ENCODE measurements around the gene RASGRP1.

Gene RASGRP1

GRCh38 chr15:38536201-38536676 is 28.4 kb downstream of the RASGRP1 start:
- no peak for DNase-seq (ENCODE audit: low read depth in 2 of 2)

GRCh38 chr15:38535491-38536200 is 29.0 kb downstream of the RASGRP1 start:
- DNase-seq (ENCODE audit: low read depth in 2 of 2): no peak

- DNase-seq (ENCODE audit: low read depth in 2 of 2): no peak
Observed at GRCh38 chr15:38534691-38535090, 29.9 kb downstream of the RASGRP1 start.

GRCh38 chr15:38533926-38534325 is 30.7 kb downstream of the RASGRP1 start:
- DNase-seq (ENCODE audit: low read depth in 2 of 2): no peak

- DNase-seq (ENCODE audit: low read depth in 2 of 2): no peak
Observed at GRCh38 chr15:38533416-38533915, 31.1 kb downstream of the RASGRP1 start.

GRCh38 chr15:38532728-38533127 is 31.9 kb downstream of the RASGRP1 start:
- DNase-seq (ENCODE audit: low read depth in 2 of 2): no peak

- DNase-seq (ENCODE audit: low read depth in 2 of 2): no peak
Observed at GRCh38 chr15:38531509-38531908, 33.1 kb downstream of the RASGRP1 start.

GRCh38 chr15:38530113-38530512 is 34.5 kb downstream of the RASGRP1 start:
- no peak for DNase-seq (ENCODE audit: low read depth in 2 of 2)

GRCh38 chr15:38528294-38528693 is 36.3 kb downstream of the RASGRP1 start:
- no peak for DNase-seq (ENCODE audit: low read depth in 2 of 2)

- no peak for DNase-seq (ENCODE audit: low read depth in 2 of 2)
Observed at GRCh38 chr15:38526158-38526557, 38.5 kb downstream of the RASGRP1 start.

GRCh38 chr15:38525489-38525888 is 39.1 kb downstream of the RASGRP1 start:
- DNase-seq (ENCODE audit: low read depth in 2 of 2): no peak

GRCh38 chr15:38524156-38524555 is 40.5 kb downstream of the RASGRP1 start:
- no peak for DNase-seq (ENCODE audit: low read depth in 2 of 2)

GRCh38 chr15:38522922-38523321 is 41.7 kb downstream of the RASGRP1 start:
- DNase-seq (ENCODE audit: low read depth in 2 of 2): no peak

- no peak for DNase-seq (ENCODE audit: low read depth in 2 of 2)
Observed at GRCh38 chr15:38521316-38521715, 43.3 kb downstream of the RASGRP1 start.

- no peak for DNase-seq (ENCODE audit: low read depth in 2 of 2)
Observed at GRCh38 chr15:38520035-38520434, 44.6 kb downstream of the RASGRP1 start.

- DNase-seq (ENCODE audit: low read depth in 2 of 2): no peak
Observed at GRCh38 chr15:38518084-38518483, 46.5 kb downstream of the RASGRP1 start.

- DNase-seq (ENCODE audit: low read depth in 2 of 2): no peak
Observed at GRCh38 chr15:38517312-38517975, 47.2 kb downstream of the RASGRP1 start.

GRCh38 chr15:38516626-38517025 is 48.0 kb downstream of the RASGRP1 start:
- DNase-seq (ENCODE audit: low read depth in 2 of 2): no peak

- DNase-seq (ENCODE audit: low read depth in 2 of 2): no peak
Observed at GRCh38 chr15:38514601-38515000, 50.0 kb downstream of the RASGRP1 start.

- DNase-seq (ENCODE audit: low read depth in 2 of 2): no peak
Observed at GRCh38 chr15:38512901-38513300, 51.7 kb downstream of the RASGRP1 start.

GRCh38 chr15:38509152-38509551 is 55.5 kb downstream of the RASGRP1 start:
- DNase-seq (ENCODE audit: low read depth in 2 of 2): no peak

GRCh38 chr15:38508647-38509046 is 56.0 kb downstream of the RASGRP1 start:
- no peak for DNase-seq (ENCODE audit: low read depth in 2 of 2)

GRCh38 chr15:38507570-38507969 is 57.0 kb downstream of the RASGRP1 start:
- no peak for DNase-seq (ENCODE audit: low read depth in 2 of 2)

Measured in activated CD8-positive, alpha-beta memory T cell treated with anti-CD3 and anti-CD28 coated beads for 4 hours (primary cell).